Endothelial cell of umbilical vein (primary cell): ENCODE data around the gene SIGLEC7. TPM values are rescaled to one million over a fixed set of nuclear protein-coding genes. Genes with fewer than 3 reads are reported as not detected.

Source experiments
- BruUV-seq: library from RNA; stranded (reverse); fragments of 400-500 nt; replicated peaks from 2 replicates; lab custom pipeline; 2021; lab: Mats Ljungman, UMichigan
- CTCF ChIA-PET: fragments of 300-600, 350-600 bp; sonication (Branson Sonifier 250); formaldehyde crosslinking; loops from one replicate; lab custom pipeline; 2021; ENCODE audit warnings: antibody characterized with exemption, inconsistent platforms; lab: Charles Lee
- POLR2A ChIA-PET: fragments of 300-600, 350-600 bp; sonication (Branson Sonifier 250); formaldehyde crosslinking; loops from one replicate; lab custom pipeline; 2021; ENCODE audit warnings: antibody characterized with exemption, inconsistent platforms; lab: Charles Lee
- DNase-seq: peaks from one replicate; pipeline ENCODE4 v3.0.0-alpha.2; 2011; ENCODE audit warnings: low read depth, low spot score
- FAIRE-seq: peaks from 2 replicates; lab custom pipeline; 2011; peaks lifted over from hg19 to GRCh38; lab: Jason Lieb, UNC
- H2AFZ ChIP-seq: 2 replicates; pipeline ENCODE4 v1.6.0; 2012; ENCODE audit warnings: low read depth, low read length, control low read depth, inconsistent platforms
- H3K27ac ChIP-seq: 2 replicates; pipeline ENCODE4 v1.5.1; 2011; ENCODE audit warnings: low read depth, mild to moderate bottlenecking, control low read depth, low read length, moderate library complexity; ENCODE audit not compliant: insufficient read depth
- H3K27me3 ChIP-seq, 2 experiments: 2 replicates each; pipeline versions ENCODE4 v1.6.0 to v1.6.1; 2011; ENCODE audit warnings: low read length in 2 of 2, mixed read lengths in 1 of 2; ENCODE audit not compliant: control insufficient read depth in 2 of 2, insufficient read depth in 2 of 2
- H3K36me3 ChIP-seq, 2 experiments: 2 replicates in 1 of 2; 3 replicates in 1 of 2; pipeline ENCODE4 v1.5.1; 2011; ENCODE audit warnings: low read length in 2 of 2, mild to moderate bottlenecking in 1 of 2, moderate library complexity in 1 of 2; ENCODE audit not compliant: control insufficient read depth in 2 of 2, insufficient read depth in 2 of 2; ENCODE audit errors: extremely low read depth in 1 of 2
- H3K4me1 ChIP-seq: 3 replicates; pipeline ENCODE4 v1.5.1; 2011; ENCODE audit warnings: mild to moderate bottlenecking, low read length; ENCODE audit not compliant: control insufficient read depth, insufficient read depth; ENCODE audit errors: extremely low read depth
- H3K4me2 ChIP-seq: 2 replicates; pipeline ENCODE4 v1.6.1; 2011; ENCODE audit warnings: low read length, control low read depth, mixed read lengths; ENCODE audit not compliant: insufficient read depth
- H3K4me3 ChIP-seq, 3 experiments: fragments of 200-600 bp in 1 of 3; sonication (generic), shearing (Covaris generic) in 1 of 3; replicated peaks in 1 of 3; 2 replicates each; pipeline ENCODE4 v1.5.1; 2011 to 2016; ENCODE audit warnings: control low read depth in 3 of 3, low read length in 3 of 3, mild to moderate bottlenecking in 2 of 3, inconsistent platforms in 1 of 3, low read depth in 1 of 3, moderate library complexity in 1 of 3; ENCODE audit not compliant: insufficient read depth in 1 of 3
- H3K79me2 ChIP-seq: 2 replicates; pipeline ENCODE4 v1.6.0; 2012; ENCODE audit warnings: low read length, inconsistent platforms; ENCODE audit not compliant: control insufficient read depth, insufficient read depth
- H3K9ac ChIP-seq: replicated peaks from 2 replicates; pipeline ENCODE3; 2011; ENCODE audit warnings: low read length, control low read depth; ENCODE audit not compliant: insufficient read depth; ENCODE audit errors: extremely low read depth
- H3K9me1 ChIP-seq: replicated peaks from 3 replicates; pipeline ENCODE4 v1.6.0; 2011; ENCODE audit warnings: mild to moderate bottlenecking, low read length; ENCODE audit not compliant: control insufficient read depth, insufficient read depth; ENCODE audit errors: extremely low read depth
- H3K9me3 ChIP-seq: replicated peaks from 2 replicates; pipeline ENCODE4 v1.5.1; 2012; ENCODE audit warnings: low read length, inconsistent platforms; ENCODE audit not compliant: control insufficient read depth, insufficient read depth
- H4K20me1 ChIP-seq: replicated peaks from 2 replicates; pipeline ENCODE3; 2011; ENCODE audit warnings: mild to moderate bottlenecking, low read length; ENCODE audit not compliant: control insufficient read depth, insufficient read depth; ENCODE audit errors: extremely low read depth
- CTCF ChIP-seq, 2 donors: IDR thresholded peaks; 1 replicate in 1 of 2; 2 replicates in 1 of 2; pipeline ENCODE4 v1.5.1; 2011; ENCODE audit warnings: low read length in 2 of 2, mild to moderate bottlenecking in 2 of 2, moderate library complexity in 2 of 2, control low read depth in 1 of 2, inconsistent platforms in 1 of 2, low read depth in 1 of 2; ENCODE audit not compliant: insufficient read depth in 1 of 2; ENCODE audit errors: extremely low read depth in 1 of 2
- EZH2 ChIP-seq: IDR thresholded peaks from 2 replicates; pipeline ENCODE4 v1.6.1; 2012; ENCODE audit warnings: borderline replicate concordance, low read depth, mild to moderate bottlenecking, moderate library complexity, low read length, inconsistent platforms; ENCODE audit not compliant: severe bottlenecking
- FOS ChIP-seq: IDR thresholded peaks from 2 replicates; pipeline ENCODE4 v1.6.1; 2011; ENCODE audit warnings: mild to moderate bottlenecking, low read length, moderate library complexity, borderline replicate concordance; ENCODE audit not compliant: insufficient read depth
- GATA2 ChIP-seq: IDR thresholded peaks from 2 replicates; pipeline ENCODE4 v1.7.0; 2011; ENCODE audit warnings: low read depth, mild to moderate bottlenecking, moderate library complexity, mixed read lengths, low read length; ENCODE audit not compliant: insufficient read length, insufficient read depth
- JUN ChIP-seq: IDR thresholded peaks from 2 replicates; pipeline ENCODE4 v1.6.1; 2011; ENCODE audit warnings: borderline replicate concordance, low read depth; ENCODE audit not compliant: insufficient read length, insufficient read depth
- MYC ChIP-seq: IDR thresholded peaks from one replicate; pipeline ENCODE4 v1.6.1; 2011; ENCODE audit warnings: mild to moderate bottlenecking, low read depth, low read length
- POLR2A ChIP-seq: IDR thresholded peaks from 2 replicates; pipeline ENCODE4 v1.6.1; 2012; ENCODE audit warnings: low read depth, mild to moderate bottlenecking, control low read depth, low read length
- POLR2AphosphoS5 ChIP-seq: IDR thresholded peaks from 2 replicates; pipeline ENCODE4 v1.6.1; 2012; ENCODE audit warnings: low read depth, mild to moderate bottlenecking, control low read depth, low read length, moderate library complexity; ENCODE audit not compliant: insufficient read depth
- dilution Hi-C: fragments of 300-500 bp; cut with MboI; formaldehyde crosslinking; loops from one replicate; pipeline ENCODE4 v1.15.0; 2019; ENCODE audit warnings: low sequenced_read_pairs; ENCODE audit not compliant: extremely low pct_ligation_motif_present
- intact Hi-C: fragments of 100-400 bp; cut with micrococcal nuclease; formaldehyde crosslinking; loops from one replicate; pipeline ENCODE4 v1.10.0; 2022
- polyA plus RNA-seq, 4 experiments: library from polyadenylated mRNA; depleted of rRNA in 3 of 4; stranded (reverse) in 3 of 4; unstranded in 1 of 4; fragments of >200 nt; gene quantifications; 2 replicates each; pipeline versions ENCODE4 v1.2.1 to v1.2.3, GENCODE V29; 2011 to 2012; ENCODE audit warnings: missing spikeins in 1 of 4
- total RNA-seq: library from RNA; stranded (reverse); gene quantifications from 2 replicates; pipeline ENCODE4 v1.2.3, GENCODE V29; 2021
- TF ChIP-seq, protein P1 (sequence below): IDR thresholded peaks from 2 replicates; pipeline ENCODE4 v1.6.1; 2011; ENCODE audit not compliant: insufficient read depth, insufficient read length

SIGLEC7 gene
- total and polyA plus RNA-seq, 2 donors (not counting 3 experiments of a cell fraction or from before 2014, with no cell fraction given) = not detected

- Histone ChIP-seq H3K27me3 (no peaks in the 10 kb centered on the region), H3K36me3 (no peaks in the 10 kb centered on the region), H4K20me1 (no peaks in the 10 kb centered on the region), H3K9ac (no peak within 1 kb of the TSS), H3K27ac (no peak within 1 kb of the TSS), H3K79me2 (no peaks in the 10 kb centered on the region), H2AFZ (no peak within 1 kb of the TSS), H3K9me3 (no peaks in the 10 kb centered on the region), H3K4me3 (no peak within 1 kb of the TSS), H3K4me1 (peaks cover 8% of the 10 kb centered on the region), H3K4me2 (no peak within 1 kb of the TSS), H3K9me1 (no peaks in the 10 kb centered on the region)
- BruUV-seq = no TSS peak
- DNase-seq = no peak
- no peak for TF ChIP-seq JUN
- TF ChIP-seq, protein P1, sequence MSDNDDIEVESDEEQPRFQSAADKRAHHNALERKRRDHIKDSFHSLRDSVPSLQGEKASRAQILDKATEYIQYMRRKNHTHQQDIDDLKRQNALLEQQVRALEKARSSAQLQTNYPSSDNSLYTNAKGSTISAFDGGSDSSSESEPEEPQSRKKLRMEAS = no peak
- no peak for TF ChIP-seq POLR2AphosphoS5
- no peak for TF ChIP-seq FOS
- TF ChIP-seq GATA2 = no peak
- no peak for TF ChIP-seq CTCF (IDR thresholded peaks at IDR 0.05; ENCODE audit: extremely low read depth in 1 of 2, insufficient read depth in 1 of 2, low read depth in 1 of 2, low read length in 2 of 2)
- no peak for TF ChIP-seq EZH2
- no peak for TF ChIP-seq POLR2A
- no peak for TF ChIP-seq MYC
- intact Hi-C loops (no loop called here), dilution Hi-C loops (no loop called here)
- no peak for FAIRE-seq
- ChIA-PET POLR2A (no interaction called here), CTCF (interaction anchor here (0.7 to 1.0 kb wide), 2 partner anchors 13 to 536 kb away, joined by 3 read pairs; no protein-coding TSS in a partner anchor)
Observed at GRCh38 chr19:51124729-51125128, 17.4 kb upstream of the SIGLEC7 start, which contains the start of gene SIGLEC9. TSS of gene SIGLEC9 (plus strand) at chr19:51124906. CDS start at chr19:51124975, 69 bp downstream.
